ENCODE data around the gene AFAP1.

AFAP1 gene

GRCh38 chr4:7785017-7785416 lies 154.6 kb downstream of the AFAP1 start:
- DNase-seq, result no peak
- in situ Hi-C loops (cut with MboI; ENCODE audit: low pct_unique_long_range_greater_than_20kb, low sequenced_read_pairs), result no loop called here

- DNase-seq, result no peak
- in situ Hi-C loops (cut with MboI; ENCODE audit: low pct_unique_long_range_greater_than_20kb, low sequenced_read_pairs), result no loop called here
These were observed 155.4 kb downstream of the AFAP1 start for GRCh38 chr4:7784131-7784870.

DNA sequence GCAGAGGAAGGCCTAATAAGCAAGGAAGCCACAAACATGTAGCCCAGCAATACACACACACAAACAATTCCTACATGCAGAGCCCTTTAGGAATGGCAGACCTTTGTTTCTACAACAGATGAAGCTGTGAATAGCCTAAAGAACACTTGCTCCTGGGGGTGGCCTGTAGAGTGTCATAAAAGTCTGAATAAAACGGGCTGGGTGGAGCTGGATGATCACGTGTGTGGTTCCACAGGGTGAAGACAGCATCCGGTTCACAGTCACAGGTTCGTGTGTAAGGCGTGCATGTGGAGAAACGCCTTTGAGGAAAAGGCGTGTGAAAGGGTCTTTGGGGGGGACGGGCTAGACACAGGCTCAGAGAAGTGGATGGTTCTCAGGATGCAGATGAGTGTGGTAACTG lies 156.1 kb downstream of the AFAP1 start:
- DNase-seq, result no peak
- in situ Hi-C loops (cut with MboI; ENCODE audit: low pct_unique_long_range_greater_than_20kb, low sequenced_read_pairs), result no loop called here

DNA sequence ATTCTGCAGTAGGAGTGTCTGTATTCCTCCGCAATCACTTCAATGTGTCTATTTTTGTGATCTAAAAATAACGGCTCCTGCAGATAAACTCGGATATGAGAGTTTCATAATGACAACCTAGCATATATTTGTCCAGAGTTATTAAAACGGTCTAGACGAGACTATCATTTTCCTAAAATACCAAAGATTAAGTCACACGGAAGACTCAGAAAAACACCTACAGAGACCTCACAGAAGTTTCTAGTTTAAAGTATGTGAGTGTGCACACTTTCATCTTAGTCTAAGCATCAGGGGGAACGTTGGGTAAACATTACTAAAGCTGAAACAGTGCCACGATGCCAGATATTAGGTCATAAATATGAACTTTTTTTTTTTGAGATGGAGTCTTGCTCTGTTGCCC lies 156.9 kb downstream of the AFAP1 start:
- DNase-seq, result no peak
- in situ Hi-C loops (cut with MboI; ENCODE audit: low pct_unique_long_range_greater_than_20kb, low sequenced_read_pairs), result no loop called here

- in situ Hi-C loops (cut with MboI; ENCODE audit: low pct_unique_long_range_greater_than_20kb, low sequenced_read_pairs), result no loop called here
- DNase-seq, result no peak
These were observed 157.7 kb downstream of the AFAP1 start for GRCh38 chr4:7781993-7782392.

- in situ Hi-C loops (cut with MboI; ENCODE audit: low pct_unique_long_range_greater_than_20kb, low sequenced_read_pairs), result no loop called here
- peak; percentile 60 for DNase-seq
These were observed 158.3 kb downstream of the AFAP1 start for GRCh38 chr4:7781366-7781765.

- in situ Hi-C loops (cut with MboI; ENCODE audit: low pct_unique_long_range_greater_than_20kb, low sequenced_read_pairs), result no loop called here
- no peak for DNase-seq
These were observed 158.8 kb downstream of the AFAP1 start for GRCh38 chr4:7780751-7781348.

DNA sequence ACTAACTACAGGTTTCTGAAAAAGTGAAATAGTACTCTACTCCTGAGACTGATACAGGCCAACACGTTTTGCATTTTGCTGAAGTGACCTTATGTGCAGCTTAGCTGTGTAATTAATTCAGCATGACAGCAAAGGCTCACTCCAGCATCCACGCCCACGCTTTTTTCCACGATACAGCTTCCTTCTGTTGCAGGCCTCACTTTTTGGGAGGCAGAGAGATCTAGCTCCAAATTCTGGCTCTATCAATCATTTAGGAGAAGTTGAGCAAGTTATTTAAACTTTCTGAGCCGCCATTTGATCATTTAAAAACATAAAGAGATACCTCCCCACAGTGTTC lies 160.3 kb downstream of the AFAP1 start:
- in situ Hi-C loops (cut with MboI; ENCODE audit: low pct_unique_long_range_greater_than_20kb, low sequenced_read_pairs), result no loop called here
- no peak for DNase-seq

DNA sequence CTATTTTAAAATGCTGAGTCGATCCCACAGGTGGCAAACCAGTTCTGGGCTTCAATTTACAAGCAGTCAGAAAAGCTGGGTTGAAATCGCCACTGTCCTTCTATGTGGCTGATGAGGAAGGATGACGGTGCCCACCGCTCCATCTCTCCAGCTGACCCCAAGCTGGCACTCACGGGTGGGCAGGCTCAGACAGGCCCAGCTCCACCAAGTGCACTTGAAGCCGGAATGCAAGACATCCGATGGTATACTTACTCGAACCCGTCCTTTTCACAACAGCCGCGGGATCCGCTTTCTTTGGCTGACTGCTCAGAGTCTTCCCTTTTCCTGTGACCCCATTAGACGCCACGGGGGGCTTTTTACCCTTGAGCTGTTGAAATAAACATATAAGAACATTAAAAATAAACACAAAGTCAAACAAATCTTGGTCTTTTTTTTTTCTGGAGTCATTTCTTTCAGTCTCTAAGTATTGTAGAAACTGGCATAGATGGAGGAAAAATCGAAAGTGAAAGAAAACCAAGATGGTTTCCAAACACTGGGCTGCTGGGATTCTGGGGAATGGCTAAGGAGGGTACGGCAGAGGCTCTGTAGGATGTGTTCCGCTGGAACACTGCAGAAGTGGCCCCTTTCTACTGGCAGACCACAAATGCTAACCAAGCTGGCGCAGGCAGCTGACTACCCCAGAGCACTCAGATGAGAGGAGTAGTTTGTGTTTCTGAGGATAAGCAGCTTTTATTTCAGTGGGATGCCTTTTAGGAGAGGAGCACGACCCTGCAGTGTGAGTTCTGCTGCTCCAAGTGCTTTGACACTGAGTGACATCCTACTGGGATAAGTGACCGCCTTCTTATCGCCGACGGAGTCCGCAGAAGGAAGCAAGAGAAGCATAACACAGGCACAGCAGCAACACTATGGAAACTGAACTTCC lies 160.9 kb downstream of the AFAP1 start:
- no peak for DNase-seq
- in situ Hi-C loops (cut with MboI; ENCODE audit: low pct_unique_long_range_greater_than_20kb, low sequenced_read_pairs), result no loop called here

DNA sequence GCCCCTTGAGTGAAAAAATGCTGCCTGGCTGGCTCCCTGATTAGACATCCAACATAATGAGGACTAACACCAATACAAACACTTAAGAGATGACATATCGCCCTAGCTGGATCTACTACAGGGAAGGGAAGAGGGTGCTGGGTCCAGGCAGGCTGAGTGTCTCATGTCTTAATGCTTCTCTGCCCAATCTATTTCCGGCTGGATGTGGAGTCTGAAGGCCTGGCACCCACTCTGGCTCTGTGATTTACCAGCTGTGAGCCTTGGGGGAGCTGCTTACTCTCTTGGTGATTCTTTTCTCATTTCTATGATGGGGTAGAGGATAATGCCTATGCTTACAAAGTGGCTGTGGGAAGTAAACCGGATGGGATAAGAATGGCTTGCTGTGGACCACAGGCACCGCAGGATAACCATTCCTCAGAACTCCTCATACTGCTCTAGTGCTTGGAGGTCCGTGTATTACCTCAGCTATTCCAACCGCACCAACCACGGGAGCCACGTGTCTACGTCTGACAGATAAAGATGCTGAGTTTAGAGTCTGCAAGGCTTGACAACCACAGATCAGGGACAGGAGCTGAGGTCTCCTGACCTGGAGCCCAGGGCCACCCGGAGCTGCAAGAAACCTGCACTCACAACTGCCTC lies 161.7 kb downstream of the AFAP1 start:
- in situ Hi-C loops (cut with MboI; ENCODE audit: low pct_unique_long_range_greater_than_20kb, low sequenced_read_pairs), result no loop called here
- no peak for DNase-seq

DNA sequence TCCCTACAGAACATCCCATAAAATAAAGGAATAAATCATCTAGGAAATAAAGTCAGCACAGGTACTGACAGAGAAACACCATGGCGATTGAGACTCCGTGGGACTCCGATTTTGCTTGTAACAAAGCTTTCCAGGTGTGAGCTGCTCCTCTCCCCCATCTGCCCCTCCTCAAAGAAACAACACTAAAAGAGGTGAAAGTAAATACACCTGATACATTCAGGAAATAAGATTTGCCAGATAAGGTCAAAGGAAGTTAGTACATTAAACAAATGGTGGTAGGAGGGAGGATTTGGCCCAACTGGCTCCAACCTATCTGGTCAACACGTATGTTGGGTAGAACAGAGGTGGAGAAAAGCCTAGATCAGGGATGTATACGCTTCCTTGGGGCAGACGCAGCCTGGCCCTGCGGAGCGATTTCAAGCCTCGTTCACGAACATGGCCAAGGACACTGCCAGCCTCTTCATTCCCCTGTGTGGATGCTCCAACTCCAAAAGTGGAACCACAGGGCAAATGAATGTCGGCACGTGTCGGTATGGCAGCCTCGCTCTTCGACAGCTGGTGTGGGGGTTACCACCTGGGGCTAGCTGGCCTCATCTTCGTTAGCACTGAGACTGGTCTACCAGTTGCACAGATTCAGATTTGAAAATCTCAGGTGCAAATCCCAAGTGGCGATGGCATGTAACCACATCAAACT lies 162.5 kb downstream of the AFAP1 start:
- in situ Hi-C loops (cut with MboI; ENCODE audit: low pct_unique_long_range_greater_than_20kb, low sequenced_read_pairs), result no loop called here
- DNase-seq, result no peak

DNA sequence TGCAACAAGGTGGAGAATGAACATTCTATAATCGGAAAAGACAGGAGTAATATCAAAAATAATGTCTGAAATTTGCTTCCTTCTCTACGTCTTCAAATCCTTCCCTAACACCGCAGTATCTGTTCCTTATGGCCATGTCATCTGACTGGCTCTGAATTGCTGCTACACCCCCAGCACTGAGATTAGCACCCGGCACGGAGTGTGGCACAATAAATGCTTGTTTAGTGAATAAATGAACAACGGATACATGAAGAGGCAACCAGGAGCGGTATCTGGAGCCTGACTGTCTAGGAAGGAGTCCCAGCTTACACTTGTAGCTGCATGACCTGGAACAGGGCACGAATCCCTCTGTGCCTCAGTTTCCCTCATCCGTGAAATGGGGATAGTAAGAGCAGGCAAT lies 164.3 kb downstream of the AFAP1 start:
- in situ Hi-C loops (cut with MboI; ENCODE audit: low pct_unique_long_range_greater_than_20kb, low sequenced_read_pairs), result no loop called here

GRCh38 chr4:7774301-7775294 lies 165.1 kb downstream of the AFAP1 start:
- no peak for DNase-seq
- in situ Hi-C loops (cut with MboI; ENCODE audit: low pct_unique_long_range_greater_than_20kb, low sequenced_read_pairs), result no loop called here

More for the DNA sequence above, 164.3 kb downstream of the AFAP1 start:
- no peak for DNase-seq

DNA sequence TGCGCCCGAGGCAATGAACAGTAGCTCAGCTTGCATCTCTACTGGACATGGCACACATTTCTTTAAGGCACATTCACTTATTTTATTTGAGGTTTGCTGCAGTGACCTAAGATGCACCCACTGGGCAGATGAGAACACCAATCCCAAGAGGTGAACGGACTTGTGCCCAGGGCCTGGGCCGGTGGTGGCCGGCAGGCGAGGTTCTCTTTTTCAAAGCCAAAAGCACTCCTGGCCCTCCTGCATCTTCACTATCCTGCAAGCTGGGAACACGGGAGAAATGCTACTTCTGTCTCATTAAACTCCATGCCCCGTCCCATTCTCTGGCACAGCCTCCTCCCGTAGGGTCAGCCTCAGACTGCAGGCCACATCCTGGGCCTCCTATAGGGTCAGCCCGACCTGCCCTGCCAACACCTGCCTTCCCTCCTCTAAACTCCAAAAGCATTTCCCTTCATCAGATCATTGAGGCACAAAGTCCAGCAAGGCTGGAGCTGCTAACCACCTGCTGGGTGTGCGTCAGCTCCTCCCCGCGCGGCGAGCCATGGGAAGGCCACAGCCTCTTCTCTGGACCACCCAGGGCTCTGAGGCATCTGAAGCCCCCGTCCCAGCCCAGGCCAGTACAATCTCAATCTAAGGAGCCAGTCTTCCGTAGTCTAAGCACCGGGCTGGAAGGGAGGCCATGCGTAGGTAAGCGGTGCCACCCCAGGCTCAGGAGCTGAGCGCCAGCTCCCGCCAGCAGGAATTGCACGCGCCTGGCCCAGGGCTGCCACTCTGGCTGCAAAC lies 166.1 kb downstream of the AFAP1 start:
- in situ Hi-C loops (cut with MboI; ENCODE audit: low pct_unique_long_range_greater_than_20kb, low sequenced_read_pairs), result no loop called here
- DNase-seq, result no peak

- in situ Hi-C loops (cut with MboI; ENCODE audit: low pct_unique_long_range_greater_than_20kb, low sequenced_read_pairs), result no loop called here
- no peak for DNase-seq
These were observed 166.8 kb downstream of the AFAP1 start for GRCh38 chr4:7772711-7773385.

DNA sequence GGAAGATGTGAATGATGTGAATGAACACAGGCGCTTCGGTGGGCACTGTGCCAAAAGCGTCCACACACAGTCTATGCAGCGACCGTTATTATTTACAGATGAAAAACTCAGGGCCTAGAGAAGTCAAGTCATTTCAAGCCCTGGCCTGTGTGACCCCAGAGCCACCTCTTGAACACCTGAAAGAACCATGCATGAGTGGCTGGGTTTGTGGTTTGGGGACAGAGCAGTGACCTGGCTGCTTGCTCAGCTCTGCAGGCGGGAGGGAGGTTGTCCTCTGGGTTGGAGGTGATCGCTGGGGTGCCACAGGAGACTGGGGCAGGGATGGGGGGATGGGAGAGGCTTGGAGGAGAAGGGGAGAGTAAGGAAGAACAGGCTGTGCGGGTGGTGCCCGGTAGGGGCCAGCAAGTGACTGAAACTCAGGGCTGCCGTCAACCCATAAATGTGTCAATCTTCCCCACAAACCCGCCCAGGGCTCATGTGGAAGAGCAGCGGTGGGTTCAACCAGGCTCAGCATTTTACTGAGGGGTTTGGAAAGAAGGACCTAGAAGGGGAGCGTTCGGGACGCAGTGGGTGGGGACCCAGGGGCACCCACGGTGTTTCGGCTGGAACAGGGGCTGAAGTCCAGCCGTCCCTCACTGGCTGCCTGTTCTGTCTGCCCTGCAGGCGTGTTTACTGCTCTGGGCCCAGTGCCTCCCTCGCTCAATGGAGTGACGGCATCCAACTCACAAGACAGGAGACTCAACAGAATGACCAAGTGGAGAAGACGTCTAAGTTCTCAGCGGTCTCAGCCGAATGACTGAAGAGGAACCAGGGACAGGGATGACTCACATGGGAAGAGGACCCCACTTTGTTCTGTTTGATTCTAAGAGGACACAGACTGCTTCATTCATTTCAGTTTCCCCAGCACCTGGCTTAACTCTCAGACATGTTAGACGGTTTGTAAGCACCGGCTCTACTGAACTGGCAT lies 167.8 kb downstream of the AFAP1 start:
- in situ Hi-C loops (cut with MboI; ENCODE audit: low pct_unique_long_range_greater_than_20kb, low sequenced_read_pairs), result no loop called here

More for the DNA sequence above, 167.8 kb downstream of the AFAP1 start:
- DNase-seq, result no peak

Data from KBM-7 (cell line).